ENCODE measurements around the gene PDPN.

Gene PDPN

GRCh38 chr1:13573586-13573985 lies 10.0 kb upstream of the PDPN start:
- Histone ChIP-seq H3K9me3 (no peaks in the 10 kb centered on the region), H3K36me3 (no peaks in the 10 kb centered on the region), H3K4me1 (peaks cover 7% of the 10 kb centered on the region; the same call in 1 of the 2 replicates), H3K27ac (no peak overlapping the region), H3K4me2 (no peak overlapping the region), H3K4me3 (no peak overlapping the region), H3K9ac (no peak overlapping the region), H4K20me1 (no peaks in the 10 kb centered on the region), H3K27me3 (no peaks in the 10 kb centered on the region)
- no peak for TF ChIP-seq Cebpa-rat (IDR thresholded peaks at IDR 0.05)

- Histone ChIP-seq H3K27ac (no peak overlapping the region), H3K9me3 (no peaks in the 10 kb centered on the region), H3K4me1 (no peaks in the 10 kb centered on the region)
These were observed 6.7 kb upstream of the PDPN start for GRCh38 chr1:13576926-13577325.

GRCh38 chr1:13577846-13578245 lies 5.8 kb upstream of the PDPN start:
- Histone ChIP-seq H3K27me3 (no peaks in the 10 kb centered on the region), H4K20me1 (no peaks in the 10 kb centered on the region), H3K9me3 (no peaks in the 10 kb centered on the region), H3K27ac (no peak overlapping the region), H3K36me3 (no peaks in the 10 kb centered on the region), H3K4me3 (no peak overlapping the region), H3K4me2 (no peak overlapping the region), H3K9ac (no peak overlapping the region), H3K4me1 (no peaks in the 10 kb centered on the region)
- no peak for TF ChIP-seq Cebpa-rat (IDR thresholded peaks at IDR 0.05)

More at GRCh38 chr1:13576926-13577325, 6.7 kb upstream of the PDPN start:
- Histone ChIP-seq H3K4me3 (no peak overlapping the region), H3K9ac (no peak overlapping the region), H3K4me2 (no peak overlapping the region), H4K20me1 (no peaks in the 10 kb centered on the region), H3K36me3 (no peaks in the 10 kb centered on the region), H3K27me3 (no peaks in the 10 kb centered on the region)
- TF ChIP-seq Cebpa-rat (IDR thresholded peaks at IDR 0.05) = no peak

DNA sequence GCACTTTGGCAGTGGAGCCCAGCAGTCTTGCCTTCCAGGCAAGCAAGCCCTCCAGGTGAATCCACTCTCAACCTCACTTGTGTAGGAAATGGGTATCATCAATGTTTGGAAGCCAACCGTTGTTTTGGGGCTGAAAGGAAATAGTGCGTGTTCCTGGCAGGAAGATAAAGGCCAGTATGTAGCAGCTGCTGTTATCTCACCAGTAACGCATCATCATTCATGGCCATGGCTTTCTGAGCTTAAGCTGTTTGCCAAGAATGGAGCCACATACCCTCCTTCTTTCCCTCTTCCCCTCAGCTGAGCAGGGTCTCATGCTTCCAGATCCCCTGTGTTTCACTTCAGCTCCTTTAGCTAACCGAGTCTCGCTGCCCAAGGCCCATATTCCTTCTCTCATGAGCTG lies 2.2 kb upstream of the PDPN start:
- H3K27ac ChIP-seq = no peak overlapping the region
- TF ChIP-seq Cebpa-rat (IDR thresholded peaks at IDR 0.05) = no peak
- H3K36me3 ChIP-seq = no peaks in the 10 kb centered on the region
- 0 out of 2 replicates have a peak, but pooled peaks cover 11% of the 10 kb centered on the region for H3K9me3 ChIP-seq
- H3K4me3 ChIP-seq = no peak overlapping the region
- no peaks in the 10 kb centered on the region for H4K20me1 ChIP-seq
- H3K27me3 ChIP-seq = no peaks in the 10 kb centered on the region
- H3K4me1 ChIP-seq = peaks cover 26% of the 10 kb centered on the region
- no peak overlapping the region for H3K4me2 ChIP-seq
- no peak overlapping the region for H3K9ac ChIP-seq

GRCh38 chr1:13582713-13583443 lies 754 bp upstream of the PDPN start:
- H3K9ac ChIP-seq = no peak overlapping the region
- TF ChIP-seq Cebpa-rat (IDR thresholded peaks at IDR 0.05) = no peak
- no peak overlapping the region for H3K4me2 ChIP-seq
- no peaks in the 10 kb centered on the region for H4K20me1 ChIP-seq
- peaks cover 26% of the 10 kb centered on the region for H3K4me1 ChIP-seq
- no peaks in the 10 kb centered on the region for H3K27me3 ChIP-seq
- H3K4me3 ChIP-seq = no peak overlapping the region
- H3K36me3 ChIP-seq = no peaks in the 10 kb centered on the region
- H3K27ac ChIP-seq = no peak overlapping the region
- H3K9me3 ChIP-seq = 0 out of 2 replicates have a peak, but pooled peaks cover 11% of the 10 kb centered on the region

DNA sequence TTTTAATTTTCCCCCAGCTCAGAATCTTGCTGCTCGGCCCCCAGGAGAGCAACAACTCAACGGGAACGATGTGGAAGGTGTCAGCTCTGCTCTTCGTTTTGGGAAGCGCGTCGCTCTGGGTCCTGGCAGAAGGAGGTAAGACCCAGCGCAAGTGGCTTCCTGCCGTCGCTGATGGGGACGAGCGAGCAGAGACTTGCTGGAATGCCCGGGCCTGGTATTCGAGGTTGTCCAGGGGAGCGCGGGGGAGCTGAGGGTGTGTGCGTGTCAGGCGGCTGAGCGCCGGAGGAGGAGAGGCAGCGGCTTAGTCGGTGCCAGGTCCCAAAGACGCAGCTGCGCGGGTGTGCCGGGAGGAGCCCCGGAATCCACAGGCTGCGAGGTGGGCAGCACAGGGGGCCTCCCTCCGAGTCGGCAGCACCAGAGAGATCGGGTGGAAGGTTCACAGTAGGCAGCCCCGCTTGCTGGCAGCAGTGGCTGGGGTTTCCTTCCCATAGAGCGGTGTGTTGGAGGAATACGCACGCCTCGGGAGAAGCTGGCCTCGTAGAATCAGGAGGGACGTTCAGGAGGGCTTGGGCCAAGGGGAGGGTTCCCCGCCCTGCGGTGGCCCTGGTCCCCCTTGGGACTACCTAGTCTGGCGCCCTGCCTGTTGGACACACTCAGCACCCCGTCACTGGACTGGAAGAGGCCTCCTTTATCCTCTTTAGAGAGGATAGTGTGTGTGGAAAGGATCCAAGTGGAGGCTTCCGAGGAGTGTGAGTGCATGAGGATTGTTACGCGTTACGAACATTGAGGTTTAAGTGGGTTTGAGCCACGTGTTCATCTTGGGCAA lies 547 bp downstream of the PDPN start:
- H3K27me3 ChIP-seq = no peaks in the 10 kb centered on the region
- H3K9me3 ChIP-seq = 0 out of 2 replicates have a peak, but pooled peaks cover 11% of the 10 kb centered on the region
- no peak overlapping the region for H3K4me3 ChIP-seq
- peaks cover 26% of the 10 kb centered on the region for H3K4me1 ChIP-seq
- peak overlapping the region; percentile 65 for H3K4me2 ChIP-seq
- H4K20me1 ChIP-seq = no peaks in the 10 kb centered on the region
- H3K36me3 ChIP-seq = no peaks in the 10 kb centered on the region
- no peak for TF ChIP-seq Cebpa-rat (IDR thresholded peaks at IDR 0.05)
- H3K9ac ChIP-seq = no peak overlapping the region
- no peak overlapping the region; the same call in 1 of the 2 replicates for H3K27ac ChIP-seq

DNA sequence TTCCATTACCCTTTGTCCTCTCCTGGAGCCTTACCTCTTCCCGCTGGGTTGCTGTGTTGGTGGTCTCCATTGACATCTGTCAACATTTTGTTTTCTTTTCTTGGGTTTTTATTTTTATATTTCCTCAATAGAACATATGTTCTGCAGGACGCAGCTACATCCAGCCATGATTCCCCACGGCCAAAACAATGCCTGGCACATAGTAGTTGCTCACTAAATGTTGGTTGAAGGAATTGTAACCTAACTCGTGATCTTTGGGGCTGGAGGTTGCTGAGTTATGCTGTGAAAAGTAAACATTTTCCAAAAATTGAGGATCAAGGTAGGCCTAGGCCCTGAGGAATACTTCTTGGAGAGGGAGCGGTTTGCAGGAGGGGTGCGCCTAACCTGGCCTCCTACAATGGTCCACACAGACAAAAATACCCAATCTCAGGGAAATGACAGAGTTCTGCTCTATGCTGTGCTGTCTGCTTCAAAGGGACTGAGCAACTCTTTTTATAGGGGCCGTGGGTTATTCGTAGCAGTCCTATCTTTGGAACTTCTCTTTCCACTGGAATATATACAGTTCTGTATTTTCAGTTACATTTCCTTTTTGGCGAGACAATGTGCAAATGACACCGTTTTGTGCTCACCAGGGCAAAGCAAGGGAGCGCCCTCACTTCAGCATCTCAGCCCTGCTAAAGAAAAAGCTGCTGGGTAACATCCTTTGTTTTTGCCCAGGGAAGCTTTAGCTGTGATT lies 1.4 kb downstream of the PDPN start:
- Histone ChIP-seq H3K9ac (peak overlapping the region; percentile 16; the same call in 1 of the 2 replicates), H3K36me3 (no peaks in the 10 kb centered on the region), H3K27me3 (no peaks in the 10 kb centered on the region), H3K4me2 (peak overlapping the region; percentile 65), H3K27ac (no peak overlapping the region; the same call in 1 of the 2 replicates), H3K9me3 (0 out of 2 replicates have a peak, but pooled peaks cover 11% of the 10 kb centered on the region), H4K20me1 (no peaks in the 10 kb centered on the region), H3K4me3 (no peak overlapping the region), H3K4me1 (peaks cover 26% of the 10 kb centered on the region)
- no peak for TF ChIP-seq Cebpa-rat (IDR thresholded peaks at IDR 0.05)

- Histone ChIP-seq H3K9ac (peak overlapping the region; percentile 16; the same call in 1 of the 2 replicates), H3K27me3 (no peaks in the 10 kb centered on the region), H3K9me3 (0 out of 2 replicates have a peak, but pooled peaks cover 11% of the 10 kb centered on the region), H3K4me2 (peak overlapping the region; percentile 65), H3K36me3 (no peaks in the 10 kb centered on the region), H3K4me3 (no peak overlapping the region), H3K27ac (no peak overlapping the region), H4K20me1 (no peaks in the 10 kb centered on the region), H3K4me1 (peaks cover 26% of the 10 kb centered on the region)
- TF ChIP-seq Cebpa-rat (IDR thresholded peaks at IDR 0.05) = no peak
These were observed 2.0 kb downstream of the PDPN start for GRCh38 chr1:13585612-13585991.

DNA sequence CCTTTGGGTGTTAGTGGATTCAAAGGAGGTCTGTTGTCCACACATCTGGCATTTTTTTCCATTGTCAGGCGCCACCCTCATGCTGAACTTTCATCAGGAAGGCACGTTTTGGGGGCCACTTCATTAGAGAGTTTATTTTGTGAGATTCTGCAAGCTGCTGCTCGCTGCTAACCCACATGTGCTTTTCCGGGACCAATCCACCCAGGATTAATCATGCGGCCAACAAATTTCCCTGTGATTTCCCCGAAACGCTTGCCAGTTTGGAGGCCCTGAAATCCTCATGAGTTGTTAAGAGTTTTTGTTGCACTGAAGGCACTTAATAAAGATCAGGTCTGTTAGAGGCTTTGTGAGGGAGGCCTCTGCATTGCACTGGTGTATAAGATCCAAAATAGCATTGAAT lies 2.4 kb downstream of the PDPN start:
- H4K20me1 ChIP-seq = no peaks in the 10 kb centered on the region
- H3K4me2 ChIP-seq = peak overlapping the region; percentile 65
- H3K4me3 ChIP-seq = no peak overlapping the region
- H3K9me3 ChIP-seq = 0 out of 2 replicates have a peak, but pooled peaks cover 11% of the 10 kb centered on the region
- no peaks in the 10 kb centered on the region for H3K27me3 ChIP-seq
- H3K36me3 ChIP-seq = no peaks in the 10 kb centered on the region
- H3K27ac ChIP-seq = no peak overlapping the region
- peaks cover 26% of the 10 kb centered on the region for H3K4me1 ChIP-seq
- no peak for TF ChIP-seq Cebpa-rat (IDR thresholded peaks at IDR 0.05)
- H3K9ac ChIP-seq = no peak overlapping the region
